HL-60 (cell line): ENCODE measurements around the gene TSEN34.

Experiments
- CTCF ChIP-seq: IDR thresholded peaks from one replicate; pipeline ENCODE4 v1.5.1; 2011; ENCODE audit warnings: low read length, control low read depth, inconsistent platforms; ENCODE audit not compliant: insufficient read depth
- POLR2AphosphoS5 ChIP-seq: IDR thresholded peaks from 2 replicates; pipeline ENCODE4 v1.6.1; 2012; ENCODE audit warnings: low read depth
- REST ChIP-seq: IDR thresholded peaks from 2 replicates; pipeline ENCODE4 v1.6.1; 2012; ENCODE audit warnings: low read depth; ENCODE audit not compliant: insufficient replicate concordance

- TF ChIP-seq REST (no peak), CTCF (no peak), POLR2AphosphoS5 (no peak)
Observed at GRCh38 chr19:54147676-54148075, 43.4 kb upstream of the TSEN34 start.
